ENCODE results near the gene SLC6A5. TPM values are rescaled to one million over a fixed set of nuclear protein-coding genes. Genes with fewer than 3 reads are reported as not detected.

The SLC6A5 gene
- not detected in 2 replicates for total RNA-seq

DNA sequence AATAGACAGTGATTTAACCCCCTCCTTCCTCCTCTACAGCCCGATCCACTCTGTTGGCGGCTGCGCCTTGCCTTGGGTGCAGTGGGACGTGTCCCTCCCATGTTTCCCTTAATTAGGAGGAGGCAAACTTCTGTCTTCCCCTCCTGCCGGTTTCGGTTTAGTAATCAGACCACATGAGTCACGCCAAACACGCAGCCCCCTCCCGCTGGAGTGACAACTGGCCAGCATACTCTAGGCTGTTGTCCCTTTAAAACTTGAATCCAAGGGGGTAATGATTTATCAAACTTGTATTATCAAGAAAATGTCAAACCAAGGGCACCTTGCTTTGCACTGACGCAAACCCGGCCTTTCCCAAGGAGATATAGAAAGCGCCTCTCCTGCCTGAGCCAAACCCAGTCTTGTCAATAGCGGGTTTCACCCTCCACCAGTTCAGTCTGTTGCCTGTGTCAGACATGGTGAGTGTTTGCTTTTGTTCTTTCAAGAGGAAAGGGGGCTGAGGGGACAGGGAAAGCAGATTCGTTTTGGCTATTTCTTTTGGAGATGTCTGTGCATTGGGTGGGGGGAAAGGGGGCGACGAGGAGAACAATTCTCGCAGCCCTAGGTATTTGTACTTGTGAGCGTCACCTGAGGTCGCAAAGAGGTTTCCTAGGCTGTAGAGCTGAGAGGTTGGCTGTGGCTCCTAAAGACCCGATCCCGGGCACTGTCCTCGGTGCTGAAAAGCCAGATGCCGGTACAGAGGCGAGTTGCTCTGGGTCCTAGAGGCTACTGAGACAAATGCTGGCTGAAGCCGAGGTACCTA, at the start of gene SLC6A5:
Gene SLC6A5, plus strand, starts transcription at position 388 of the 799 bp plus-strand sequence. Its CDS starts 65 bp downstream, at position 453.

DNA sequence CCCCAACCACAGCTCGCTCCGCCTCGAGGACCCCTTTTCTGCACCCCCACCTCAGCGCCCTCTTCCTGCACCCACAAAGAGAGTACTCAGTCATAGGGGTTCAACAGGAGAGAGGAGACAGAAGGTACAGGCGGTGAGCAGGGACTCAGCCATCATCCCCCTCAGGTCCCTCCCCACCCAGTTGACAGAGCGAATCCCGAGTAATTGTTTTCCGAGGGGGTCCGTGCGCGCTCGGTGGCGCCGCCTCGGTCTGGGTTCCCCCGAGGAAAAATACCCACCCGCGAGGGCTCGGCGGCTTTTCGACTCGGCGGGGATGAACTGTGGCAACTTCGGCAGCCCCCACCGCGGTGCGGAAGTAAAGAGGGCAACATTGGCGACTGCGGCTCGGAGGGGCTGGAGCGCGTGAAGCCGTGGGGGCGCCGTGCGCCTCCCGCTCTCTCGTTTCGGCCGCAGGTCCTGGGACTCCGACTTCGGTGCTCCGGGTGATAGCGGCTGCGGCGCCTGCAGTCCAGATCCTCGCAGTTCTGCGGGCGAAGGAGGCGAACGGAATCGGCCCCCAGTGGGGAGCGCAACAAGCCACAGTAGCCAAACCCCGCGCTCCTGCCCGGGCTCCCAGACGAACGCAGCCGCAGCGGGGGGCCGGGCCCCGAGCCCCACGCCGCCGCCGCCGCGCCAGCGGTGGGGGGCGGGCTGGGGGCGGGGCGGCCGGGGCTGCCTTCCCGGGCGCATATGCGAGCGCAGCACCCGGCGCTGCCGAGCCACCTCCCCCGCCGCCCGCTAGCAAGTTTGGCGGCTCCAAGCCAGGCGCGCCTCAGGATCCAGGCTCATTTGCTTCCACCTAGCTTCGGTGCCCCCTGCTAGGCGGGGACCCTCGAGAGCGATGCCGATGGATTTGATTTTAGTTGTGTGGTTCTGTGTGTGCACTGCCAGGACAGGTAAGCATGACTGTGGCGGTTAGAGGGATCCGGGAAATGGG, 69.7 kb downstream of the SLC6A5 start, which contains the start of gene NELL1:
Gene NELL1, plus strand, starts transcription at position 743 of the 976 bp plus-strand sequence.

Other genes with a start within 250 kb of the SLC6A5 start
- gene HTATIP2, start 235.9 kb upstream of the SLC6A5 start, total RNA-seq = 31.4 and 50.9 TPM in 2 replicates
- gene PRMT3, start 211.9 kb upstream of the SLC6A5 start, total RNA-seq = 13.6 and 14.8 TPM in 2 replicates
- gene NELL1, start 70.0 kb downstream of the SLC6A5 start, total RNA-seq = not detected in 2 replicates